ENCODE results near the gene FLNB.

GRCh38 chr3:57960174-57960505, 48.1 kb upstream of the FLNB start:
- no peak for TF ChIP-seq PBX3 (IDR thresholded peaks at IDR 0.05)
- no peak for TF ChIP-seq YY1 (IDR thresholded peaks at IDR 0.05; ENCODE audit: low read depth)
- no peak for TF ChIP-seq RAD21 (IDR thresholded peaks at IDR 0.05; ENCODE audit: low read length)
- TF ChIP-seq CTCF (IDR thresholded peaks at IDR 0.05): no peak
- no peak for TF ChIP-seq RXRA (IDR thresholded peaks at IDR 0.05; ENCODE audit: borderline replicate concordance, low read depth)
- TF ChIP-seq POLR2AphosphoS5 (IDR thresholded peaks at IDR 0.05; ENCODE audit: low read depth, low read length): no peak

Measured in SK-N-SH (cell line).